ENCODE results near the gene SV2B.

- TF ChIP-seq, protein P1, sequence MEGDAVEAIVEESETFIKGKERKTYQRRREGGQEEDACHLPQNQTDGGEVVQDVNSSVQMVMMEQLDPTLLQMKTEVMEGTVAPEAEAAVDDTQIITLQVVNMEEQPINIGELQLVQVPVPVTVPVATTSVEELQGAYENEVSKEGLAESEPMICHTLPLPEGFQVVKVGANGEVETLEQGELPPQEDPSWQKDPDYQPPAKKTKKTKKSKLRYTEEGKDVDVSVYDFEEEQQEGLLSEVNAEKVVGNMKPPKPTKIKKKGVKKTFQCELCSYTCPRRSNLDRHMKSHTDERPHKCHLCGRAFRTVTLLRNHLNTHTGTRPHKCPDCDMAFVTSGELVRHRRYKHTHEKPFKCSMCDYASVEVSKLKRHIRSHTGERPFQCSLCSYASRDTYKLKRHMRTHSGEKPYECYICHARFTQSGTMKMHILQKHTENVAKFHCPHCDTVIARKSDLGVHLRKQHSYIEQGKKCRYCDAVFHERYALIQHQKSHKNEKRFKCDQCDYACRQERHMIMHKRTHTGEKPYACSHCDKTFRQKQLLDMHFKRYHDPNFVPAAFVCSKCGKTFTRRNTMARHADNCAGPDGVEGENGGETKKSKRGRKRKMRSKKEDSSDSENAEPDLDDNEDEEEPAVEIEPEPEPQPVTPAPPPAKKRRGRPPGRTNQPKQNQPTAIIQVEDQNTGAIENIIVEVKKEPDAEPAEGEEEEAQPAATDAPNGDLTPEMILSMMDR (IDR thresholded peaks at IDR 0.05; ENCODE audit: insufficient read depth, low read depth, low read length) = peak; percentile 79
- no peak for TF ChIP-seq EZH2 (IDR thresholded peaks at IDR 0.05; ENCODE audit: insufficient read depth, low read length)
Measured at GRCh38 chr15:91302588-91303439, 202.8 kb downstream of the SV2B start.

Data from astrocyte (in vitro differentiated cells and primary cell).